GM23338 (cell line): Measurements from ENCODE around the gene C4orf51. TPM values are rescaled to one million over a fixed set of nuclear protein-coding genes. Genes with fewer than 3 reads are reported as not detected.

Source experiments
- ATAC-seq: fragments of 200-7000 bp; cut with Tn5 transposase; 3 replicates; pipeline ENCODE4 v1.9.1; 2020
- DNase-seq: peaks from one replicate; pipeline ENCODE4 v3.0.0-alpha.2; 2015; ENCODE audit warnings: low spot score
- H2AFZ ChIP-seq: fragments of 200-600 bp; sonication (generic); 2 replicates; pipeline ENCODE4 v1.8.0; 2016; ENCODE audit warnings: antibody characterized with exemption, mild to moderate bottlenecking, moderate library complexity
- H3F3A ChIP-seq: fragments of 200-600 bp; sonication (generic); replicated peaks from 2 replicates; pipeline ENCODE4 v1.8.0; 2017; ENCODE audit warnings: antibody characterized with exemption, mixed run types, low read depth
- H3K27ac ChIP-seq: fragments of 200-600 bp; sonication (generic); 2 replicates; pipeline ENCODE4 v1.6.1; 2016; ENCODE audit warnings: low read depth
- H3K27me3 ChIP-seq: fragments of 200-600 bp; sonication (generic); 2 replicates; pipeline ENCODE4 v1.8.0; 2016; ENCODE audit warnings: mild to moderate bottlenecking, mixed run types, moderate library complexity; ENCODE audit not compliant: insufficient read depth
- H3K36me3 ChIP-seq: fragments of 200-600 bp; sonication (generic); 2 replicates; pipeline ENCODE4 v1.8.0; 2016; ENCODE audit warnings: mild to moderate bottlenecking; ENCODE audit not compliant: insufficient read depth
- H3K4me1 ChIP-seq: fragments of 200-600 bp; sonication (generic); 2 replicates; pipeline ENCODE4 v1.8.0; 2016; ENCODE audit warnings: mild to moderate bottlenecking, moderate library complexity; ENCODE audit not compliant: insufficient read depth
- H3K4me2 ChIP-seq: fragments of 200-600 bp; sonication (generic); 2 replicates; pipeline ENCODE4 v1.7.1; 2017; ENCODE audit warnings: mixed run types
- H3K4me3 ChIP-seq: fragments of 200-600 bp; sonication (generic); 2 replicates; pipeline ENCODE4 v1.6.1; 2016; ENCODE audit warnings: mixed run types
- H3K79me2 ChIP-seq: fragments of 200-600 bp; sonication (generic); replicated peaks from 2 replicates; pipeline ENCODE4 v1.8.0; 2017; ENCODE audit warnings: mild to moderate bottlenecking; ENCODE audit not compliant: insufficient read depth
- H3K9me2 ChIP-seq: fragments of 200-600 bp; sonication (generic); 2 replicates; pipeline ENCODE4 v1.8.0; 2017; ENCODE audit not compliant: insufficient read depth
- H4K20me1 ChIP-seq: fragments of 200-600 bp; sonication (generic); replicated peaks from 2 replicates; pipeline ENCODE4 v1.8.0; 2017; ENCODE audit warnings: mild to moderate bottlenecking; ENCODE audit not compliant: insufficient read depth
- H3K27ac Mint-ChIP-seq: 2 replicates; pipeline ENCODE4 v1.8.0; 2020; ENCODE audit warnings: inconsistent platforms, mild to moderate bottlenecking, moderate library complexity, mixed read lengths
- H3K27me3 Mint-ChIP-seq: 3 replicates; pipeline ENCODE4 v1.8.0; 2022; ENCODE audit warnings: low read depth, mild to moderate bottlenecking, moderate library complexity, mixed read lengths, inconsistent platforms; ENCODE audit not compliant: insufficient read depth, poor library complexity
- H3K36me3 Mint-ChIP-seq: 3 replicates; pipeline ENCODE4 v1.8.0; 2021; ENCODE audit warnings: low read depth, mild to moderate bottlenecking, inconsistent platforms, moderate library complexity, mixed read lengths
- H3K4me1 Mint-ChIP-seq: 3 replicates; pipeline ENCODE4 v1.8.0; 2020; ENCODE audit warnings: mild to moderate bottlenecking, inconsistent platforms, mixed read lengths
- H3K4me3 Mint-ChIP-seq: 3 replicates; pipeline ENCODE4 v1.8.0; 2021; ENCODE audit warnings: moderate library complexity, mild to moderate bottlenecking, inconsistent platforms, mixed read lengths
- H3K9me3 Mint-ChIP-seq: 3 replicates; pipeline ENCODE4 v1.8.0; 2020; ENCODE audit warnings: moderate library complexity, mild to moderate bottlenecking, inconsistent platforms, mixed read lengths
- CREB1 ChIP-seq: fragments of 250-450 bp; sonication (Bioruptor Pico); IDR thresholded peaks from 2 replicates; pipeline ENCODE4 v1.5.0; 2020; ENCODE audit warnings: low read depth, mild to moderate bottlenecking, moderate library complexity
- EZH2 ChIP-seq: fragments of 200-600 bp; sonication (generic); IDR thresholded peaks from one replicate; pipeline ENCODE4 v1.8.0; 2017; ENCODE audit warnings: antibody characterized with exemption, mild to moderate bottlenecking, low read depth; ENCODE audit not compliant: unreplicated experiment
- EZH2phosphoT487 ChIP-seq: fragments of 200-600 bp; sonication (generic); IDR thresholded peaks from one replicate; pipeline ENCODE4 v1.8.1; 2018; ENCODE audit warnings: antibody characterized with exemption; ENCODE audit not compliant: unreplicated experiment
- JUNB ChIP-seq: IDR thresholded peaks from one replicate; pipeline ENCODE4 v1.6.1; 2016; ENCODE audit warnings: antibody characterized with exemption; ENCODE audit not compliant: unreplicated experiment
- NANOG ChIP-seq: IDR thresholded peaks from 2 replicates; pipeline ENCODE4 v1.6.1; 2016; ENCODE audit warnings: antibody characterized with exemption, borderline replicate concordance
- ZNF114 ChIP-seq: fragments of 250-450 bp; sonication (Bioruptor Pico); IDR thresholded peaks from 2 replicates; pipeline ENCODE4 v1.5.0; 2020; ENCODE audit warnings: mild to moderate bottlenecking, moderate library complexity
- ZNF331 ChIP-seq: fragments of 250-450 bp; sonication (Bioruptor Pico); IDR thresholded peaks from 2 replicates; pipeline ENCODE4 v1.5.0; 2020; ENCODE audit warnings: low read depth, mild to moderate bottlenecking, moderate library complexity
- polyA plus RNA-seq: library from polyadenylated mRNA; unstranded; fragments of >200 nt; fragmentation: Nextera tagmentation; extraction: Ambion mirVana; gene quantifications from 2 replicates; pipeline ENCODE4 v1.2.1, GENCODE V29; 2016
- total RNA-seq: library from RNA; depleted of rRNA; stranded (reverse); fragments of >200 nt; shearing (Covaris generic); gene quantifications from 2 replicates; pipeline ENCODE4 v1.2.3, GENCODE V29; 2014
- TF ChIP-seq, protein P1 (sequence below), 2 experiments: fragments of 200-600 bp in 1 of 2; sonication (generic) in 1 of 2; conservative IDR thresholded peaks; 2 replicates each; pipeline versions ENCODE4 v1.5.1 to v1.6.1; 2016 to 2017; ENCODE audit warnings: antibody characterized with exemption in 2 of 2, low read depth in 2 of 2, mild to moderate bottlenecking in 2 of 2, moderate library complexity in 1 of 2

The C4orf51 gene
- total and polyA plus RNA-seq, 2 experiments from 2014 or later, result not detected

DNA sequence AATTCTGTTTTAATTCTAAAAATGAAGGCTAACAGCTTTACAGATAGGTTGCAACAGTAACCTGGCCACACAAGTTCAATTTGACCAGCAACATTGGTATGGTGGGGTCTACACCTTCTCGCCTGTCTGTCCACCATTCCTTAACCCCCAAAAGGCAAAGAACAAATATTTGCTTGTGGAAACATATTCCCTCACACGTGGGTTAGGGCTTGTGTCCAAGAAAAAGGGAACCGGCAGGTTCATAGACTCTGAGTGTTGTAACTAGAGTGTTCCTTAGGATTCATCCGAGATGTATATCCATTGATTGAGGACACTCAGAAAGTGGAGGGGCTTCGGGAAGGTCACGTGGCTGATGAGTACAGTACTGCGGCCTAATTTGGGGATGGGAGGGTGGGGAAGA, 54.1 kb downstream of the C4orf51 start:
- Histone ChIP-seq H3K4me2 (peak overlapping the region; percentile 83), H3K4me1 (peaks cover 38% of the 10 kb centered on the region), H3K27ac (peak overlapping the region; percentile 99), H3K9me2 (peaks cover 4% of the 10 kb centered on the region; the same call in 1 of the 2 replicates), H3K27me3 (no peaks in the 10 kb centered on the region), H3F3A (peaks cover 9% of the 10 kb centered on the region), H3K79me2 (no peaks in the 10 kb centered on the region), H3K36me3 (no peaks in the 10 kb centered on the region), H3K4me3 (peak overlapping the region; percentile 72; the same call in 1 of the 2 replicates), H4K20me1 (no peaks in the 10 kb centered on the region), H2AFZ (no peak overlapping the region)
- Mint-ChIP-seq H3K27me3 (peaks cover 9% of the 10 kb centered on the region), H3K36me3 (no peaks in the 10 kb centered on the region; the same call in 2 of the 3 replicates), H3K9me3 (no peaks in the 10 kb centered on the region), H3K4me3 (peak overlapping the region; percentile 67), H3K4me1 (peaks cover 37% of the 10 kb centered on the region), H3K27ac (no peak overlapping the region)
- DNase-seq (no peak), ATAC-seq (no peak)
- TF ChIP-seq ZNF331 (CRISPR knock-in tag) (no peak), EZH2phosphoT487 (no peak), ZNF114 (no peak)

DNA sequence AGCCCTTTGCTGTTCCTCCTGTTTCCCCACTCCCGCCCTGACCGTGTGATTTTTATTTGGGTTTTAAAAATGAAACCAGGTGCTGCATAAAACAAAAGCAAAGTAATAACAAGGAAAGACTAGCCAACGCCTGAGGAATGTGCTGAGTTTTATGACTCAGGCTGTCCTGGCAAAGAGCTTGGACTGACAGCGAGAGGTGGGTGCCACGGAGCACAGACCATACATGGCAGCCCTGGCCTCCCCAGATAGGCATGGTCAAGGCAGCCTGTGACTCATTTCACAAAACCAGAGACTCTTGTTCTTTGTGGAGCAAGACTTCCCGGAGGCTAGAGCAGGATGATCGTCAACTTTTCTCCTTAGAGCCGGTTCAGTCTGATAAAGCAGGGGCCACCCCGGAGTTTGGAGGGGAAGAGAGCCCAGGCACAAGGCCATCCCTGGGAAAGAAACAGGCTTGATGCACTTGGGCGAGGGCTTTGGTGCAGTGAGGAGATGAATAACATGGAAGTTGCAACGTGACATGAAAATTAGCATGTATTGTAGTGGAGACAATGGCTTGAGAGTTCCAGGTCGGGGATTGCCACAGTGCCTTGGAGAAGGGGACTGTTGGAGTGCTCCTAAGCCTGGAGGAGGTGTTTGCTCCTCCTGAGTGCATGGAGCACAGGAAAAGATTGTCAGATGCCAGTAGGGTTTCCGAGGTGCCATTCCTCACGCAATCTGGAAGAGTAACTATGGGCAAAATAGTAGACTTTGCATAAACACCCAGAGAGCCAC, 54.8 kb downstream of the C4orf51 start:
- peak overlapping the region; percentile 56; the same call in 1 of the 2 replicates for H3K27ac ChIP-seq
- peaks cover 9% of the 10 kb centered on the region for H3K27me3 Mint-ChIP-seq
- peaks cover 37% of the 10 kb centered on the region for H3K4me1 Mint-ChIP-seq
- H3K9me2 ChIP-seq, result peaks cover 4% of the 10 kb centered on the region; the same call in 1 of the 2 replicates
- peak overlapping the region; percentile 34; the same call in 1 of the 2 replicates for H3K4me2 ChIP-seq
- no peaks in the 10 kb centered on the region for H3K36me3 ChIP-seq
- ATAC-seq (no peak), DNase-seq (no peak)
- no peaks in the 10 kb centered on the region for H3K27me3 ChIP-seq
- no peaks in the 10 kb centered on the region; the same call in 2 of the 3 replicates for H3K36me3 Mint-ChIP-seq
- no peak overlapping the region for H3K4me3 ChIP-seq
- H3K27ac Mint-ChIP-seq, result no peak overlapping the region; the same call in 1 of the 2 replicates
- H3K79me2 ChIP-seq, result no peaks in the 10 kb centered on the region
- TF ChIP-seq, protein P1, sequence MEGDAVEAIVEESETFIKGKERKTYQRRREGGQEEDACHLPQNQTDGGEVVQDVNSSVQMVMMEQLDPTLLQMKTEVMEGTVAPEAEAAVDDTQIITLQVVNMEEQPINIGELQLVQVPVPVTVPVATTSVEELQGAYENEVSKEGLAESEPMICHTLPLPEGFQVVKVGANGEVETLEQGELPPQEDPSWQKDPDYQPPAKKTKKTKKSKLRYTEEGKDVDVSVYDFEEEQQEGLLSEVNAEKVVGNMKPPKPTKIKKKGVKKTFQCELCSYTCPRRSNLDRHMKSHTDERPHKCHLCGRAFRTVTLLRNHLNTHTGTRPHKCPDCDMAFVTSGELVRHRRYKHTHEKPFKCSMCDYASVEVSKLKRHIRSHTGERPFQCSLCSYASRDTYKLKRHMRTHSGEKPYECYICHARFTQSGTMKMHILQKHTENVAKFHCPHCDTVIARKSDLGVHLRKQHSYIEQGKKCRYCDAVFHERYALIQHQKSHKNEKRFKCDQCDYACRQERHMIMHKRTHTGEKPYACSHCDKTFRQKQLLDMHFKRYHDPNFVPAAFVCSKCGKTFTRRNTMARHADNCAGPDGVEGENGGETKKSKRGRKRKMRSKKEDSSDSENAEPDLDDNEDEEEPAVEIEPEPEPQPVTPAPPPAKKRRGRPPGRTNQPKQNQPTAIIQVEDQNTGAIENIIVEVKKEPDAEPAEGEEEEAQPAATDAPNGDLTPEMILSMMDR (conservative IDR thresholded peaks at IDR 0.05; ENCODE audit: low read depth in 2 of 2), result no peak
- TF ChIP-seq EZH2, result no peak
- no peak overlapping the region; the same call in 2 of the 3 replicates for H3K4me3 Mint-ChIP-seq
- H3K4me1 ChIP-seq, result peaks cover 38% of the 10 kb centered on the region
- peaks cover 9% of the 10 kb centered on the region for H3F3A ChIP-seq
- H2AFZ ChIP-seq, result peak overlapping the region; percentile 68; the same call in 1 of the 2 replicates
- no peaks in the 10 kb centered on the region for H3K9me3 Mint-ChIP-seq
- no peaks in the 10 kb centered on the region for H4K20me1 ChIP-seq

- peak overlapping the region; percentile 34; the same call in 1 of the 2 replicates for H3K4me2 ChIP-seq
- Mint-ChIP-seq H3K4me3 (no peak overlapping the region; the same call in 2 of the 3 replicates), H3K27me3 (peaks cover 9% of the 10 kb centered on the region), H3K36me3 (no peaks in the 10 kb centered on the region; the same call in 2 of the 3 replicates), H3K4me1 (peaks cover 35% of the 10 kb centered on the region), H3K27ac (no peak overlapping the region), H3K9me3 (no peaks in the 10 kb centered on the region)
- no peaks in the 10 kb centered on the region for H3K36me3 ChIP-seq
- H3K27ac ChIP-seq, result no peak overlapping the region
- peaks cover 9% of the 10 kb centered on the region for H3F3A ChIP-seq
- H3K4me1 ChIP-seq, result peaks cover 38% of the 10 kb centered on the region
- no peaks in the 10 kb centered on the region for H3K27me3 ChIP-seq
- DNase-seq (peak; percentile 26), ATAC-seq (no peak)
- H2AFZ ChIP-seq, result 0 out of 2 replicates have a peak overlapping the region, but pooled peaks have one; percentile 68
- H3K4me3 ChIP-seq, result no peak overlapping the region
- peaks cover 4% of the 10 kb centered on the region; the same call in 1 of the 2 replicates for H3K9me2 ChIP-seq
- no peaks in the 10 kb centered on the region for H3K79me2 ChIP-seq
- no peaks in the 10 kb centered on the region for H4K20me1 ChIP-seq
- no peak for TF ChIP-seq CREB1 (CRISPR knock-in tag)
- TF ChIP-seq NANOG, result no peak
- TF ChIP-seq JUNB, result no peak
Observed at GRCh38 chr4:145735347-145735675, 55.4 kb downstream of the C4orf51 start.
